H1 (cell line): ENCODE measurements around the gene KLK10. TPM values are rescaled to one million over a fixed set of nuclear protein-coding genes. Genes with fewer than 3 reads are reported as not detected.

ENCODE experiments used
- CTCF ChIA-PET: fragments of 300-600 bp; sonication (Branson Sonifier 250); formaldehyde crosslinking; loops from one replicate; lab custom pipeline; 2021; ENCODE audit not compliant: partially characterized antibody; lab: Charles Lee
- POLR2A ChIA-PET: fragments of 300-600 bp; sonication (Branson Sonifier 250); formaldehyde crosslinking; loops from one replicate; lab custom pipeline; 2021; ENCODE audit warnings: inconsistent platforms; ENCODE audit not compliant: partially characterized antibody; lab: Charles Lee
- DNase-seq, 2 experiments: peaks; one replicate each; pipeline versions ENCODE4 v3.0.0 to v3.0.0-alpha.2; 2010 to 2022; ENCODE audit warnings: low spot score in 2 of 2, low read depth in 1 of 2, mixed read lengths in 1 of 2
- FAIRE-seq: peaks from 2 replicates; lab custom pipeline; 2011; peaks lifted over from hg19 to GRCh38; lab: Jason Lieb, UNC
- H2AFZ ChIP-seq: 2 replicates; pipeline ENCODE4 v1.8.1; 2012; ENCODE audit warnings: low read length, inconsistent platforms
- H2AK5ac ChIP-seq: 2 replicates; pipeline ENCODE4 v1.6.1; 2013; ENCODE audit warnings: low read depth, low read length
- H2BK120ac ChIP-seq: replicated peaks from 2 replicates; pipeline ENCODE3; 2013; ENCODE audit warnings: low read depth, low read length, inconsistent platforms
- H2BK12ac ChIP-seq: 2 replicates; pipeline ENCODE4 v1.6.1; 2013; ENCODE audit warnings: low read depth, low read length
- H2BK15ac ChIP-seq: 2 replicates; pipeline ENCODE4 v1.6.1; 2013; ENCODE audit warnings: low read length
- H2BK20ac ChIP-seq: 2 replicates; pipeline ENCODE4 v1.6.1; 2013; ENCODE audit warnings: low read length
- H2BK5ac ChIP-seq: 2 replicates; pipeline ENCODE4 v1.6.1; 2013; ENCODE audit warnings: low read depth, low read length
- H3K14ac ChIP-seq: 2 replicates; pipeline ENCODE4 v1.6.1; 2013; ENCODE audit warnings: inconsistent platforms; ENCODE audit not compliant: insufficient read length
- H3K18ac ChIP-seq: 2 replicates; pipeline ENCODE4 v1.6.1; 2013; ENCODE audit warnings: low read length; ENCODE audit errors: extremely low read depth
- H3K23ac ChIP-seq: 2 replicates; pipeline ENCODE4 v1.6.1; 2013; ENCODE audit warnings: inconsistent platforms; ENCODE audit not compliant: insufficient read length
- H3K23me2 ChIP-seq: 2 replicates; pipeline ENCODE4 v1.6.1; 2013; ENCODE audit warnings: low read depth, low read length
- H3K27ac ChIP-seq: 2 replicates; pipeline ENCODE4 v1.6.1; 2011; ENCODE audit warnings: low read depth, low read length, inconsistent platforms
- H3K27me3 ChIP-seq, 4 experiments: replicated peaks in 1 of 4; 1 replicate in 1 of 4; 2 replicates in 3 of 4; pipeline versions ENCODE4 v1.6.1 to v1.8.1; 2011 to 2013; ENCODE audit warnings: low read length in 3 of 4, mild to moderate bottlenecking in 3 of 4, inconsistent platforms in 2 of 4, mixed read lengths in 2 of 4, moderate library complexity in 1 of 4; ENCODE audit not compliant: control insufficient read depth in 3 of 4, insufficient read depth in 3 of 4; ENCODE audit errors: extremely low read depth in 1 of 4
- H3K36me3 ChIP-seq, 4 experiments: 2 replicates each; pipeline versions ENCODE4 v1.6.1 to v1.8.1; 2011 to 2013; ENCODE audit warnings: mild to moderate bottlenecking in 4 of 4, low read length in 3 of 4, moderate library complexity in 2 of 4, control low read depth in 1 of 4, inconsistent platforms in 1 of 4; ENCODE audit not compliant: insufficient read depth in 4 of 4, control insufficient read depth in 2 of 4
- H3K4ac ChIP-seq: replicated peaks from 2 replicates; pipeline ENCODE3; 2013; ENCODE audit warnings: low read length, low read depth, mixed read lengths, inconsistent platforms; ENCODE audit not compliant: insufficient read length
- H3K4me1 ChIP-seq, 4 experiments: replicated peaks in 1 of 4; 1 replicate in 1 of 4; 2 replicates in 3 of 4; pipeline versions ENCODE4 v1.6.1 to v1.8.1; 2011 to 2013; ENCODE audit warnings: low read length in 3 of 4, inconsistent platforms in 2 of 4, mixed read lengths in 1 of 4; ENCODE audit not compliant: insufficient read depth in 4 of 4, control insufficient read depth in 3 of 4
- H3K4me2 ChIP-seq, 2 experiments: 2 replicates each; pipeline versions ENCODE4 v1.6.1 to v1.8.1; 2011 to 2013; ENCODE audit warnings: low read depth in 2 of 2, low read length in 2 of 2, control low read depth in 1 of 2, inconsistent platforms in 1 of 2, mild to moderate bottlenecking in 1 of 2; ENCODE audit not compliant: insufficient read depth in 1 of 2
- H3K4me3 ChIP-seq, 4 experiments: fragments of 200-600, 300-600 bp in 1 of 4; sonication (generic), shearing (Covaris generic), sonication (Bioruptor Twin) in 1 of 4; 2 replicates each; pipeline versions ENCODE4 v1.5.1 to v1.8.1; 2011 to 2016; ENCODE audit warnings: low read length in 4 of 4, low read depth in 3 of 4, control low read depth in 2 of 4, inconsistent platforms in 2 of 4, mild to moderate bottlenecking in 2 of 4, mixed read lengths in 1 of 4, moderate library complexity in 1 of 4; ENCODE audit not compliant: insufficient read depth in 2 of 4; ENCODE audit errors: extremely low read depth in 1 of 4
- H3K56ac ChIP-seq: replicated peaks from 2 replicates; pipeline ENCODE3; 2013; ENCODE audit warnings: low read depth, mild to moderate bottlenecking, mixed read lengths, low read length, inconsistent platforms; ENCODE audit not compliant: insufficient read length
- H3K79me1 ChIP-seq: 2 replicates; pipeline ENCODE4 v1.6.1; 2013; ENCODE audit warnings: low read depth, low read length, control low read depth
- H3K79me2 ChIP-seq, 2 experiments: 2 replicates each; pipeline versions ENCODE4 v1.6.1 to v1.8.1; 2012 to 2013; ENCODE audit warnings: low read length in 2 of 2, mild to moderate bottlenecking in 2 of 2, inconsistent platforms in 1 of 2; ENCODE audit not compliant: insufficient read depth in 2 of 2, control insufficient read depth in 1 of 2
- H3K9ac ChIP-seq, 4 experiments: replicated peaks in 1 of 4; 1 replicate in 1 of 4; 2 replicates in 3 of 4; pipeline versions ENCODE4 v1.6.1 to v1.8.1; 2011 to 2013; ENCODE audit warnings: low read depth in 3 of 4, low read length in 3 of 4, control low read depth in 2 of 4, mild to moderate bottlenecking in 2 of 4, moderate library complexity in 2 of 4, inconsistent platforms in 1 of 4; ENCODE audit errors: extremely low read depth in 1 of 4
- H3K9me3 ChIP-seq, 2 experiments: 2 replicates each; pipeline versions ENCODE4 v1.6.1 to v1.8.1; 2012 to 2013; ENCODE audit warnings: mild to moderate bottlenecking in 2 of 2, moderate library complexity in 2 of 2, control low read depth in 1 of 2, inconsistent platforms in 1 of 2, low read depth in 1 of 2, low read length in 1 of 2, mixed read lengths in 1 of 2; ENCODE audit not compliant: insufficient read depth in 2 of 2
- H4K20me1 ChIP-seq, 2 experiments: replicated peaks in 1 of 2; 2 replicates each; pipeline versions ENCODE3 to v1.8.1; 2011 to 2013; ENCODE audit warnings: inconsistent platforms in 2 of 2, low read length in 2 of 2, mild to moderate bottlenecking in 1 of 2; ENCODE audit not compliant: insufficient read depth in 2 of 2, control insufficient read depth in 1 of 2
- H4K5ac ChIP-seq: 2 replicates; pipeline ENCODE4 v1.6.1; 2013; ENCODE audit warnings: low read length, low read depth, mixed read lengths, inconsistent platforms; ENCODE audit not compliant: insufficient read length
- H4K8ac ChIP-seq: 2 replicates; pipeline ENCODE4 v1.8.0; 2013; ENCODE audit warnings: mild to moderate bottlenecking, moderate library complexity, low read length, inconsistent platforms; ENCODE audit not compliant: insufficient read depth; ENCODE audit errors: extremely low read depth
- H4K91ac ChIP-seq: replicated peaks from 2 replicates; pipeline ENCODE3; 2013; ENCODE audit warnings: low read length, mixed read lengths, inconsistent platforms; ENCODE audit not compliant: insufficient read length
- SAP30 ChIP-seq: fragments of 300-600 bp; sonication (generic); IDR thresholded peaks from 2 replicates; pipeline ENCODE4 v1.7.1; 2012; ENCODE audit warnings: low read length, moderate library complexity, mild to moderate bottlenecking, inconsistent platforms; ENCODE audit not compliant: insufficient read depth, insufficient replicate concordance
- WGBS, 2 experiments: shearing (Covaris generic) in 1 of 2; methylation state at CpG; one replicate each; pipeline versions ENCODE4 v1.1.6 to v1.1.7; 2013 to 2015; ENCODE audit warnings: low lambda C conversion rate in 2 of 2, mixed read lengths in 2 of 2, inconsistent platforms in 1 of 2, low coverage in 1 of 2, missing lambda C conversion rate in 1 of 2; ENCODE audit not compliant: insufficient replicate concordance in 2 of 2, insufficient coverage in 1 of 2, insufficient read length in 1 of 2; ENCODE audit errors: extremely low coverage in 1 of 2, missing lambda C conversion rate in 1 of 2; 5-methylcytosine and 5-hydroxymethylcytosine counted together
- polyA plus RNA-seq, 7 experiments: library from polyadenylated mRNA; depleted of rRNA in 3 of 7; stranded (reverse) in 5 of 7; unstranded in 2 of 7; fragments of >200 nt in 5 of 7; fragments of 200-250 nt in 2 of 7; gene quantifications; 1 replicate in 5 of 7; 2 replicates in 1 of 7; 4 replicates in 1 of 7; pipeline versions ENCODE4 v1.2.1 to v1.2.3, GENCODE V29; 2011 to 2013; ENCODE audit warnings: missing spikeins in 2 of 7, mixed read lengths in 2 of 7
- total RNA-seq: library from RNA; stranded (reverse); fragmentation: NEBNext Ultra II Directional; extraction: Animal tissue kit (Norgen Biotek cat#: 25700); gene quantifications from 2 replicates; pipeline ENCODE4 v1.2.1, GENCODE V29; 2021

KLK10 gene
- total and polyA plus RNA-seq, 2 of the 8 experiments (the other 6 are each of a cell fraction or from before 2014, with no cell fraction given), result 4.8 to 9.7 TPM

DNA sequence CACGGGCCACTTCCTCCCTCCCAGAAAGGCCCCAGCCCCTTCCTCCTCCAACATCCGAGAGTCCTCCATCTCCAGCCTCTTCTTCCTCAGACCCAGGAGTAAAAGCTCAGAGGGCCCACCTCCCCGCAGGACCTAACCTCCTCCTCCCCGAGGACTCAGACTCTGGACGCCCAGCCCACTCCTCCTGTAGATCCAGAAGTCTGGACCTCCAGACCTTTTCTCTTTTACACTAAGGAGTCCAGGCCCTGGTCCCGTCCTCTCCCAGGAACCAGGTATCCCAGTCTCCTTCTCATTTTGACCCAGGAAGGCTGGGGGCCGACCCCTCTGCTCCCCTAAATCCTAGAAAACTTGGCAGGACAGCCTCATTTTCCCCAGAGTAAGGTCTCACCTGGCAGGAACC is 16.2 kb downstream of the KLK10 start:
- Histone ChIP-seq H2BK15ac (no peak overlapping the region), H3K36me3 (no peaks in the 10 kb centered on the region), H3K23ac (no peak overlapping the region), H3K27me3 (no peaks in the 10 kb centered on the region; a peak in 1 of 7 replicates), H3K9me3 (no peaks in the 10 kb centered on the region), H3K79me2 (no peaks in the 10 kb centered on the region), H3K18ac (no peak overlapping the region), H3K23me2 (no peaks in the 10 kb centered on the region), H2BK120ac (no peak overlapping the region), H3K56ac (no peak overlapping the region), H2BK20ac (no peak overlapping the region), H4K20me1 (no peaks in the 10 kb centered on the region), H3K9ac (no peak overlapping the region), H3K4me3 (no peak overlapping the region), H2AK5ac (no peak overlapping the region), H3K14ac (no peak overlapping the region), H3K79me1 (no peaks in the 10 kb centered on the region), H4K5ac (no peak overlapping the region), H3K4me2 (no peak overlapping the region), H3K4ac (no peak overlapping the region), H2AFZ (no peak overlapping the region), H4K8ac (peak overlapping the region; percentile 65; the same call in 1 of the 2 replicates), H3K27ac (no peak overlapping the region), H2BK12ac (no peak overlapping the region), H3K4me1 (peaks cover 0 to 18% (median 6%) of the 10 kb centered on the region in 4 experiments; a peak in 6 of 7 replicates), H4K91ac (no peak overlapping the region), H2BK5ac (no peak overlapping the region)
- 90% methylated on average over 6 of the region's 7 CpGs; no CpG with 5 or more reads in 1 of the 2 experiments for WGBS, 2 experiments
- CTCF ChIA-PET, result interaction anchor here (3.7 kb wide), 1 partner anchor 10 kb away, joined by 18 read pairs; no protein-coding TSS in a partner anchor
- no peak for TF ChIP-seq SAP30
- no peak for FAIRE-seq
- no peak for DNase-seq
- POLR2A ChIA-PET, result no interaction called here
